Stimulated activated CD8-positive, alpha-beta memory T cell treated with anti-CD3 and anti-CD28 coated beads, Interleukin-4, amount 100 ng/mL, for 24 hours (primary cell): ENCODE results near the gene RBMS3.
"Not testable (repeated sequence)": the region's sequence is repeated elsewhere in the genome, so short reads cannot be mapped to it uniquely, and the experiment has no call there.

Experiments
- DNase-seq: peaks from one replicate; pipeline ENCODE4 v3.0.0-alpha.2; 2020; ENCODE audit warnings: low read depth

The RBMS3 gene

GRCh38 chr3:29312395-29312794 lies 31.5 kb downstream of the RBMS3 start:
- DNase-seq = no peak

- no peak for DNase-seq
Measured at GRCh38 chr3:29312960-29313452, 32.1 kb downstream of the RBMS3 start.

- DNase-seq = no peak
Measured at GRCh38 chr3:29313981-29314726, 33.3 kb downstream of the RBMS3 start.

GRCh38 chr3:29314727-29315088 lies 33.8 kb downstream of the RBMS3 start:
- DNase-seq = no peak

- no peak for DNase-seq
Measured at GRCh38 chr3:29317659-29318173, 36.8 kb downstream of the RBMS3 start.

GRCh38 chr3:29318251-29318650 lies 37.4 kb downstream of the RBMS3 start:
- DNase-seq = no peak

- DNase-seq = no peak
Measured at GRCh38 chr3:29319262-29319661, 38.4 kb downstream of the RBMS3 start.

GRCh38 chr3:29319798-29320197 lies 38.9 kb downstream of the RBMS3 start:
- no peak for DNase-seq

GRCh38 chr3:29322586-29322985 lies 41.7 kb downstream of the RBMS3 start:
- no peak for DNase-seq

GRCh38 chr3:29324180-29324651 lies 43.3 kb downstream of the RBMS3 start:
- DNase-seq = no peak

- not testable (repeated sequence) for DNase-seq
Measured at GRCh38 chr3:29326540-29326939, 45.7 kb downstream of the RBMS3 start.

GRCh38 chr3:29329986-29330890 lies 49.4 kb downstream of the RBMS3 start:
- no peak for DNase-seq

- DNase-seq = no peak
Measured at GRCh38 chr3:29331035-29331434, 50.2 kb downstream of the RBMS3 start.

GRCh38 chr3:29331456-29332194 lies 50.8 kb downstream of the RBMS3 start:
- DNase-seq = no peak

- no peak for DNase-seq
Measured at GRCh38 chr3:29332195-29332637, 51.3 kb downstream of the RBMS3 start.

GRCh38 chr3:29333576-29333975 lies 52.7 kb downstream of the RBMS3 start:
- DNase-seq = no peak

- DNase-seq = no peak
Measured at GRCh38 chr3:29334706-29335105, 53.8 kb downstream of the RBMS3 start.

- DNase-seq = no peak
Measured at GRCh38 chr3:29335438-29335837, 54.6 kb downstream of the RBMS3 start.

- DNase-seq = no peak
Measured at GRCh38 chr3:29335943-29336342, 55.1 kb downstream of the RBMS3 start.

GRCh38 chr3:29337565-29337964 lies 56.7 kb downstream of the RBMS3 start:
- no peak for DNase-seq

GRCh38 chr3:29338377-29338776 lies 57.5 kb downstream of the RBMS3 start:
- DNase-seq = no peak
